RWPE1 (cell line): ENCODE data around the gene GALNT13.

Experiments used
- CTCF ChIA-PET: fragments of 350-600 bp; sonication (Branson Sonifier 250); formaldehyde crosslinking; extraction: SDS; loops from one replicate; lab custom pipeline; 2021; lab: Yijun Ruan, JAX
- POLR2A ChIA-PET: fragments of 400-600 bp; formaldehyde crosslinking; extraction: SDS; loops from one replicate; lab custom pipeline; 2020; ENCODE audit warnings: antibody characterized with exemption; ENCODE audit not compliant: low non-redundant PET; lab: Yijun Ruan, JAX
- DNase-seq: peaks from one replicate; pipeline ENCODE4 v3.0.0; 2012; ENCODE audit warnings: low spot score
- H3K27ac ChIP-seq: fragments of 450-650 bp; 2 replicates; pipeline ENCODE4 v1.5.1; 2017
- CTCF ChIP-seq: fragments of 450-650 bp; conservative IDR thresholded peaks from 2 replicates; pipeline ENCODE4 v1.5.1; 2017; ENCODE audit warnings: low read depth, mild to moderate bottlenecking

Gene GALNT13

GRCh38 chr2:154447727-154448418 lies 576.2 kb downstream of the GALNT13 start:
- no peak for TF ChIP-seq CTCF
- ChIA-PET CTCF (interaction anchor here (0.6 kb wide), 1 partner anchor 934 kb away, joined by 3 read pairs; no protein-coding TSS in a partner anchor), POLR2A (no interaction called here)
- no peak for DNase-seq
- H3K27ac ChIP-seq: no peak overlapping the region

GRCh38 chr2:154449951-154450658 lies 578.4 kb downstream of the GALNT13 start:
- POLR2A ChIA-PET: no interaction called here

GRCh38 chr2:154452471-154452870 lies 580.7 kb downstream of the GALNT13 start:
- DNase-seq: no peak
- ChIA-PET CTCF (interaction anchor here (0.8 kb wide), 1 partner anchor 440 kb away, joined by 4 read pairs; no protein-coding TSS in a partner anchor), POLR2A (no interaction called here)
- H3K27ac ChIP-seq: no peak overlapping the region
- no peak for TF ChIP-seq CTCF

More at GRCh38 chr2:154449951-154450658, 578.4 kb downstream of the GALNT13 start:
- H3K27ac ChIP-seq: no peak overlapping the region
- CTCF ChIA-PET: no interaction called here
- DNase-seq: no peak
- no peak for TF ChIP-seq CTCF

GRCh38 chr2:154452906-154453493 lies 581.3 kb downstream of the GALNT13 start:
- no peak for TF ChIP-seq CTCF
- H3K27ac ChIP-seq: no peak overlapping the region
- ChIA-PET CTCF (interaction anchor here (0.7 to 1.1 kb wide), 2 partner anchors 211 to 858 kb away, joined by 3 read pairs; no protein-coding TSS in a partner anchor), POLR2A (no interaction called here)
- peak; percentile 3 for DNase-seq

GRCh38 chr2:154455166-154455565 lies 583.4 kb downstream of the GALNT13 start:
- no peak for DNase-seq
- TF ChIP-seq CTCF: no peak
- H3K27ac ChIP-seq: no peak overlapping the region
- POLR2A ChIA-PET: no interaction called here
- CTCF ChIA-PET: no interaction called here

- ChIA-PET POLR2A (no interaction called here), CTCF (interaction anchor here (0.7 kb wide), 1 partner anchor 686 kb away, joined by 3 read pairs; no protein-coding TSS in a partner anchor)
- no peak for TF ChIP-seq CTCF
Measured at GRCh38 chr2:154455866-154456265, 584.1 kb downstream of the GALNT13 start.

More at GRCh38 chr2:154455866-154456265, 584.1 kb downstream of the GALNT13 start:
- DNase-seq: no peak
- H3K27ac ChIP-seq: no peak overlapping the region
